HG02763 (cell line): ENCODE results near the gene SNTG2.

Source experiments
- ATAC-seq: cut with Tn5 transposase; IDR thresholded peaks from one replicate; pipeline ENCODE4 v1.9.1; 2021; ENCODE audit warnings: mild to moderate bottlenecking, moderate library complexity; ENCODE audit not compliant: unreplicated experiment

SNTG2 gene

GRCh38 chr2:951224-952006 is 766 bp downstream of the SNTG2 start:
- no peak for ATAC-seq

DNA sequence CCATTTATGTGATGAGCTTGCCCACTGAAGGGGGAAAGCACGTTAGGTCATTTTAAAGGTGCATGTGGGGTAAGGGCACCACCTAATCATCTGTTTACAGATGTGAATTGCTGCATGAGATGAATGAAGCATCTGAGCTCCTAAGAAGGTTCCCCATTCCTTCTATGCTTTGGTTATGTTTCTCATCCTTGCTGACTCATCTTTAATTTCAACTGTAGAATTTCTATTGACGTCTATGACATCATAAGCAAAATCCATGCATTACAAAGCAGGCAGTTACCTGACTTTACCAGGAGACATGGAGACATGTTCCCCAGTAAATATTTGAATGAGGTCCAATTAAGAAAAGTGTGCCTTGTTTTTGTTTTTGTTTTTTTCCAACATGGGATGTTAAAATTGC is 2.8 kb downstream of the SNTG2 start:
- ATAC-seq = no peak

- no peak for ATAC-seq
Measured at GRCh38 chr2:953975-954686, 3.5 kb downstream of the SNTG2 start.

- no peak for ATAC-seq
Measured at GRCh38 chr2:954687-955000, 4.0 kb downstream of the SNTG2 start.

- no peak for ATAC-seq
Measured at GRCh38 chr2:955829-956731, 5.4 kb downstream of the SNTG2 start.

- no peak for ATAC-seq
Measured at GRCh38 chr2:959457-959856, 8.8 kb downstream of the SNTG2 start.

- ATAC-seq = no peak
Measured at GRCh38 chr2:960061-960736, 9.6 kb downstream of the SNTG2 start.

DNA sequence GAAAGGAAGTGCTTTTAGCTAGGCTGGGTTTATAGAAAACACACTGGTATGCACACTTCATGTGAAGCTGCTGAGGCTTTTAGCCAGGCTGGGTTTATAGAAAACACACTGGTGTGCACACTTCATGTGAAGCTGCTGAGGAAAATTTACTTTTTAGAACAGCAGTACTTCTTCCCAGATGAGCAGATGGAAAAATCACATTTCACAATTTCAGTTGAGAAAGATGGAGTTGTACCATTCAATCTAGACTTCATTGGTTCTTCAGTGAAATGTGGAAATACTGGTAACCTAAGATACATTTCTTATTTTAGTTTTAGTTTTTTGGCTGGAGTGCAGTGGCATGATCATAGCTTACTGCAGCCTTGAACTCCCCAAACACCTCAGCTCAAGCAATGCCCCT is 11.1 kb downstream of the SNTG2 start:
- no peak for ATAC-seq

GRCh38 chr2:963876-964275 is 13.2 kb downstream of the SNTG2 start:
- ATAC-seq = no peak

DNA sequence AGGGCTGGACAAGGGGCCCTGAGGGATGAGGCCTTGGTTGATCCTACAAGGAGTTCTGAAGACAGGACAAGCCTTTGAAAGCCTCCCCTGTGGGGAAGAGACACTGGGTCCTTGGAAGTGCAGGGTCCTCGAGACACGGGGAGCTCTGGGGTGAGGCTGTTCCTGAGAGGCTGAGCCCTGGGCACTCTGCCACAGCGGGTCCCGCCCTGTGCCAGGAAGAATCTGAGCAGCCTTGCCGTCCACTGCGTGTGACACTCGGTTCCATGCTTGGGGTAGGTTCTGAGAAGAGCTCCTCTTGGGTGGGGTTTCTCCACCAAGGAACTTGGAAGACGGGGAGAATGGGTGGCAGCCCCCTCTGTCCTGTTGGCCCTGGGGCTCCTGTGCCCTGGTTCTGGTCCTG is 13.9 kb downstream of the SNTG2 start:
- no peak for ATAC-seq

DNA sequence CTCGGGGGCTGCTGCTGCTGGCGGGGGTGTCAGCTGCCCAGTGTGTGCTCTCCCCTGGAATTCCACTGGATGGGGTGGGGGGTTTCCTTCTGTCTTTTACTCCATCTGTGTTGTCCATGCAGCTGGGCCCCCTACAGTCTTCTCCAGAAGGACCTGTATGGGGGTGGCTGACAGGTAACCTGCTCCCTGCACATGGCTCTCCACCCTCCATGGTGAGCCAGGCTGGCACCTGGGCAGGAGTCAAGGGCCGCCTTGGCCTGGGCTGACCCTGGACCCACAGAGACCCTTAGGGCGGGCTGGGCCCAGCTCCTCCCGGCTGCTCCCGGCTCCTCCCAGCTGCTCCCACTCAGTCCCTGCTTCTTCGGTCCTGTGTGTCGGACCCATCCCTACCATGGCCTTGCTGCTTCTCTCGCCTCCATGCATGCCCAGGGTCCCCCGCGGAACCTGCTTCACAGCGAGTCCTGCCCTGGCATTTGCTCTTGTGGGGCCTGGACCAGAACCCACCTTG is 15.0 kb downstream of the SNTG2 start:
- no peak for ATAC-seq

DNA sequence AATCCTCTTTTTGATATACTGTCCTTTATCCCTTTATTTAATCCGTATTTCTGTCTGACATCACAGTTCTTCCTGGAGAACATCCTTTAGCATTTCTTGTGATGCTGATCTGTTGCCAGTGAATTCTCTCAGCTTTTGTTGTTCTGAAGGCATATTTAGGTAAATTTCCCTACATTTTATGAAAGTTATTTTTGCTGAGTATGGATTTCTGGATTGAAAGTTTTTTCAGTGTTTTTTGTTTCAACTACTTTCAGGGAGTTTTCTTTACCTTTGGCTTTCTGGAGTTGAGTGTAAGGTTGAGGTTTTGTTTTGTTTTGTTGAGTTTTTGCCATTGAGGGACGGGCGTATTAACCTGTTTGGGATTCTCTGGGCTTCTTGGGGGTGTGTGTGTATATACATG is 22.5 kb downstream of the SNTG2 start:
- ATAC-seq = no peak

GRCh38 chr2:974054-974453 is 23.4 kb downstream of the SNTG2 start:
- ATAC-seq = no peak

DNA sequence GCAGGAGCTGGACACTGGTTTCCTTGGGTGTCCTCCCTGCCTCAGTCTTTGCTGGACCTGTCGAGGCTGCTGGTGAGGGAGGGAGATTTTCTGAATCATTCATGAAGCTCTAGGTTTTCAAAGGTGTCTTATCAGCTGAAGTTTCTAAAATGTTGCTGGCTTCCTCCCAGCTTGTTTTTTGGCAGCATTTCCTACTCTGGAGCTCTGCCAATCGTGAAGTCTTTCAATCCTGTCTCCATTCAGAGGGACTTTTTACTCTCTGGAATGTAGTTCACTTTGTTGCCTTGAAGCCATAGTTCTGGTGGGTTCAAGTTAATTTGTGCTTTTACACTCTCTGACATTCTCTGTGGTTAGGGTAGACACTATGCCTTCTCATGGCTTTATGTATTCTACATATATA is 23.9 kb downstream of the SNTG2 start:
- ATAC-seq = no peak

DNA sequence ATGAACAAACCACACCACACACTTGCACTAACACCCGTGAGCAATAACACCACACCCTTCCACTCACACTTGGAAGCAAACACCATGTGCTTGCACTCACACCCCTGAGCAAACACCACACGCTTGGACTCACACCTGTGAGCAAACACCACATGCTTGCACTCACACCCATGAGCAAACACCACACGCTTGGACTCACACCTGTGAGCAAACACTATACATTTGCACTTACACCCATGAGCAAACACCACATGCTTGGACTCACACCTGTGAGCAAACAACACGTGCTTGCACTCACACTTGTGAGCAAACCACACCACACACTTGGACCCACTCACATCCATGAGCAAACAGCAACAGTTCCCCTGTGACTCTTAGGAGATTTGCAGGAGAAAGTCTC is 24.4 kb downstream of the SNTG2 start:
- no peak for ATAC-seq

DNA sequence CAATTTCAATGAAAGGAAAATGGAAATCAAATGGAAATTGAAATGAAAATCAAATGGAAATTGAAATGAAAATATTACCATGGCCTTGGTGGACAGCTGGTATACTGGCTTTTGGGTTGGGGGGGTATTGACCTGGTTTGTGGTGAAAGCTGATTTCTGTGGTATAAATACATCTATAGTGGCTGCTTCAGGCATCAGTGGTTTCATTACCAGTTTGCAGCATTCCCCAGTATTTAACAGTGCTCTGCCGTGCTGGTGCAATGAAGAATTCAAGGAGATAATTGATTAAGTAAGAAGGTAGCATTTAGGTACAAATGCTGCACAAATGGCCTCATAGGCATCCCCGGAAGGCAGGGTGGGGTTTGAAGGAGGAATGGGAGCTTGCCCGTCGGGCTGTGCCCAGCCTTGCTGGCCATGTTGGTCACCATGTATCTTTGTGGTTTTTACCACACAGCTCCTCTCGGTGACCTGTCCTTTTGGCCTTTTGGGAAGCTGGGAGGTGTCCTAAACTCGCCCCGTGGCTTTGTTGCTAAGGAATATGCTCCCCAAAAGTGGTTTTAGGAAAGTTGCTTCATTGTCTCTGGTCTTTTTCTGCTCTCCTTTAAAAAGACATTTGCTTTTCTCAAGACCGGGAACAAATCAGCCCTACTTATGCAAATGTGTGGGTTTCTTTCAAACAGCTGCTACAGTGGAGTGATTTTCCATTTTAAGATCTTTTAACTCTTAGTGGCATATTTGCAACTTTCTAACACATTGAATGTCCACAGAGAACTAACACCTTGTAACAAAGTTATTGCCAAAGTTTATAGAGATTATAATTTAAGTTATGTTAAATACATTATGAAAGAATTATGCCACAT is 28.6 kb downstream of the SNTG2 start:
- ATAC-seq = no peak

- ATAC-seq = no peak
Measured at GRCh38 chr2:980176-980575, 29.5 kb downstream of the SNTG2 start.

DNA sequence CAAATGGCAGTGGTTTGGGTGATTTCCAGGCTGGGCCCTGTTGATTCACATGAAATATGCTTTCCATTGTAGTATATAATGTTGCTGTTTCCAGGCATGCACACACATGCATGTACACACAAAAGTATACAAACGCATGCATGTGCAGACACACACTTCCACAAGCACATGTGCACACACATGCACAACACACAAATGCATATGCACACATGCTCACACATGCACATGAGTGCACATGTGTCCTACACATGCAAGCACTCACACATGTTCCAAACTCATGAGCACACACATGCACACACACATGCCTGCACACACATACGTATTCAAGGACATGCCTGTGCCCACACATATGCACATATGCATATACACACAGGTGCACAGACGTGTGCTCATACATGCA is 30.6 kb downstream of the SNTG2 start:
- ATAC-seq = no peak

DNA sequence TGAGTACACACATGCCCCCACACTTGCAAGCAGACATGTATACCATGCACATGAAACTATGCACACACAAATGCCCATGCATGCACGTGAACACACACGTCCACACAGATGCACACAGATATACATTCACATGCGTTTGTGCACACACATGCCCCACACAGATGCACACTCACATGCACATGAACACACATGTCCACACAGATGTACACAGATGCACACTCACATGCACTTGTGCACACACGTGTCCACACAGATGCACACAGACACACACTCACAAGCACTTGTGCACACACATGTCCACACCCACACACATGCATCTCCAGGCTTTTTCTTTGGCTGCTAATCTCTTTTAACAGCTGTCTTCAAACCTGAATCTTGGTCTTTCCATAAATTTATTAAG is 31.1 kb downstream of the SNTG2 start:
- no peak for ATAC-seq

- ATAC-seq = no peak
Measured at GRCh38 chr2:985317-985898, 34.8 kb downstream of the SNTG2 start.
